Activated CD8-positive, alpha-beta T cell treated with anti-CD3 and anti-CD28 coated beads for 36 hours (primary cell): ENCODE results near the gene PTPN6. TPM values are rescaled to one million over a fixed set of nuclear protein-coding genes. Genes with fewer than 3 reads are reported as not detected.

Experiments used
- ATAC-seq: fragments of 200-7000 bp; cut with Tn5 transposase; one replicate; pipeline ENCODE4 v1.10.0; 2021; ENCODE audit warnings: mild to moderate bottlenecking, moderate library complexity
- CTCF ChIA-PET: fragments of 350-600 bp; sonication (Branson Sonifier 250); formaldehyde crosslinking; loops from one replicate; lab custom pipeline; 2021; ENCODE audit warnings: antibody characterized with exemption; lab: Charles Lee
- POLR2A ChIA-PET: fragments of 350-600 bp; sonication (Branson Sonifier 250); formaldehyde crosslinking; loops from one replicate; lab custom pipeline; 2021; ENCODE audit warnings: antibody characterized with exemption; lab: Charles Lee
- DNase-seq: peaks from one replicate; pipeline ENCODE4 v3.0.0-alpha.2; 2020
- H3K27ac Mint-ChIP-seq: one replicate; pipeline ENCODE4 v1.8.0; 2021; ENCODE audit warnings: mild to moderate bottlenecking, mixed read lengths
- H3K27me3 Mint-ChIP-seq: one replicate; pipeline ENCODE4 v1.8.0; 2021; ENCODE audit warnings: mixed read lengths
- H3K36me3 Mint-ChIP-seq: one replicate; pipeline ENCODE4 v1.8.0; 2021; ENCODE audit warnings: low read depth, mixed read lengths
- H3K4me1 Mint-ChIP-seq: one replicate; pipeline ENCODE4 v1.8.0; 2021; ENCODE audit warnings: low read depth, mixed read lengths
- H3K4me3 Mint-ChIP-seq: one replicate; pipeline ENCODE4 v1.8.0; 2021; ENCODE audit warnings: mild to moderate bottlenecking, moderate library complexity, mixed read lengths
- H3K9me3 Mint-ChIP-seq: one replicate; pipeline ENCODE4 v1.8.0; 2021; ENCODE audit warnings: mixed read lengths
- intact Hi-C: fragments of 100-400 bp; cut with micrococcal nuclease; formaldehyde crosslinking; loops from one replicate; pipeline ENCODE4 v1.10.0; 2022
- total RNA-seq, 2 experiments: library from RNA; stranded (reverse); gene quantifications; one replicate each; pipeline ENCODE4 v1.2.3, GENCODE V29; 2021
- TF ChIP-seq, protein P1 (sequence below): fragments of 200-600 bp; IDR thresholded peaks from one replicate; pipeline ENCODE4 v1.8.0; 2022; ENCODE audit warnings: antibody characterized with exemption, mild to moderate bottlenecking

PTPN6 gene
- total RNA-seq, 2 experiments from 2014 or later, result 485 to 489 TPM

DNA sequence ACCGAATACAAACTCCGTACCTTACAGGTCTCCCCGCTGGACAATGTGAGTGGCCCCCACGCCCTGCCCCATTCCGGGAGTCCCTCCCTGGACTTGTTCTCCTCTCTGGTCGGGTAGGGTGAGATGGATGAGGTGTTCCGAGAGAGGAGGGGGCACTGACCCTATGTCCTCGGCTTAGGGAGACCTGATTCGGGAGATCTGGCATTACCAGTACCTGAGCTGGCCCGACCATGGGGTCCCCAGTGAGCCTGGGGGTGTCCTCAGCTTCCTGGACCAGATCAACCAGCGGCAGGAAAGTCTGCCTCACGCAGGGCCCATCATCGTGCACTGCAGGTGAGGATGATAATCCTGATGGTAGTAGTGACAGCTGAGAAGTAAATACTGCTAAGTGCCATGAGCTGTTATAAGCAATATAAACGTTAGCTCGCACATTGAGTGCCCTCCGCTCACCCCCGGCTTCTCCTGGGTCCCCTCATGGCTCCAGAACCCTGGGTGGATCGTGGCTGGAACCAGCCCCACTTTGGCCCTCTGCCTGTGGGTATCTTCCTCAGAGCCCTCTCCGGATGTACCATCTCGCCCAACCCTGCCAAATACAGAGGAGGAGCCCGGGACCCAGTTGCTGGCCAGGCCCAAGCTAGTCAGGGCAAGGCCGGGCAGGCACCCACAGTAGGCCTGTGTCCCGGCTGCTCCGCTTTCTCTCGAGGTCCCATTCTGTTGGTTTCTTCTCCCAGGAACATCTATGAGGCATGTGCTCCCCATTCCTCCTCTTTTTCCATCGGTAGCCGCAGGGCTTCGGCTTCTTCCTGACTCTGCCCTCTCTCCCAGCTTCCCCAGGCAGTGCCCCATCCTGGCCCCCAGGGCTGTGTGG is 6.8 kb downstream of the PTPN6 start:
- DNase-seq (peak; percentile 45), ATAC-seq (no peak)
- ChIA-PET CTCF (interaction anchor here (1.0 to 13.5 kb wide), 7 partner anchors 10 to 152 kb away, joined by 3 to 460 read pairs (median 6); partner anchors contain the start of genes C12orf57, PTPN6 and RNU7-1), POLR2A (interaction anchor here (0.5 to 25.2 kb wide), 10 partner anchors 11 to 348 kb away, joined by 3 to 1266 read pairs (median 3); partner anchors contain the start of genes ATN1, C12orf57, MLF2 and PTPN6)
- TF ChIP-seq, protein P1, sequence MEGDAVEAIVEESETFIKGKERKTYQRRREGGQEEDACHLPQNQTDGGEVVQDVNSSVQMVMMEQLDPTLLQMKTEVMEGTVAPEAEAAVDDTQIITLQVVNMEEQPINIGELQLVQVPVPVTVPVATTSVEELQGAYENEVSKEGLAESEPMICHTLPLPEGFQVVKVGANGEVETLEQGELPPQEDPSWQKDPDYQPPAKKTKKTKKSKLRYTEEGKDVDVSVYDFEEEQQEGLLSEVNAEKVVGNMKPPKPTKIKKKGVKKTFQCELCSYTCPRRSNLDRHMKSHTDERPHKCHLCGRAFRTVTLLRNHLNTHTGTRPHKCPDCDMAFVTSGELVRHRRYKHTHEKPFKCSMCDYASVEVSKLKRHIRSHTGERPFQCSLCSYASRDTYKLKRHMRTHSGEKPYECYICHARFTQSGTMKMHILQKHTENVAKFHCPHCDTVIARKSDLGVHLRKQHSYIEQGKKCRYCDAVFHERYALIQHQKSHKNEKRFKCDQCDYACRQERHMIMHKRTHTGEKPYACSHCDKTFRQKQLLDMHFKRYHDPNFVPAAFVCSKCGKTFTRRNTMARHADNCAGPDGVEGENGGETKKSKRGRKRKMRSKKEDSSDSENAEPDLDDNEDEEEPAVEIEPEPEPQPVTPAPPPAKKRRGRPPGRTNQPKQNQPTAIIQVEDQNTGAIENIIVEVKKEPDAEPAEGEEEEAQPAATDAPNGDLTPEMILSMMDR, result no peak
- peak overlapping the region; percentile 93 for H3K27ac Mint-ChIP-seq
- intact Hi-C loops, result no loop called here
- peaks cover 86% of the 10 kb centered on the region for H3K4me1 Mint-ChIP-seq
- no peaks in the 10 kb centered on the region for H3K9me3 Mint-ChIP-seq
- H3K4me3 Mint-ChIP-seq, result peak overlapping the region; percentile 95
- H3K27me3 Mint-ChIP-seq, result no peaks in the 10 kb centered on the region
- peaks cover 85% of the 10 kb centered on the region for H3K36me3 Mint-ChIP-seq

DNA sequence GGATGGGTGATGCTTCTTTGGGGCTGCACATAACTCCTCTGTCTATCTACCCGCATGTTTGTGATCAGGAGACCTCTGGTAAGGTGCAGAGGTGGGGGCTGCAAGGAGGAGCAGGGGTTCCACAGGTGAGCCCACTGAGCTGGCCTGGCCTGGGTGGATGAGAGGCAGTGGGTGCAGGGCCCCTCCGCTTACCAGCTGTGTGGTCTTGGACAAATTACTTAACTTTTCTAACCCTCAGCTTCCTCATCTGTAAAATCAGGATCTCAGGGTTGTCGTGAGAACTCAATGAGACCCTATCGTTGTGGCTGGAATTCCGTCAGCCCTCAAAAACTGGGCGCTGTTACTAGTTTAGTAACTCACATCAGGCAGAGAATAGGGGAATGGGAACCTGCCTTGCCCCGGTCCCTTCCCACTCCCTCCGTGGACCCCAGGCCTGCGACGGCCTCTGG is 7.5 kb downstream of the PTPN6 start:
- DNase-seq (no peak), ATAC-seq (no peak)
- POLR2A ChIA-PET, result interaction anchor here (0.5 to 25.2 kb wide), 11 partner anchors 10 to 348 kb away, joined by 3 to 1266 read pairs (median 3); partner anchors contain the start of genes ATN1, C12orf57, MLF2 and PTPN6
- Mint-ChIP-seq H3K4me1 (peaks cover 86% of the 10 kb centered on the region), H3K27me3 (no peaks in the 10 kb centered on the region), H3K36me3 (peaks cover 79% of the 10 kb centered on the region), H3K9me3 (no peaks in the 10 kb centered on the region), H3K4me3 (peak overlapping the region; percentile 95), H3K27ac (peak overlapping the region; percentile 93)
- intact Hi-C loops, result no loop called here
- TF ChIP-seq, protein P1, result no peak
- CTCF ChIA-PET, result interaction anchor here (1.0 to 13.5 kb wide), 7 partner anchors 10 to 151 kb away, joined by 3 to 460 read pairs (median 6); partner anchors contain the start of genes C12orf57, PTPN6 and RNU7-1

DNA sequence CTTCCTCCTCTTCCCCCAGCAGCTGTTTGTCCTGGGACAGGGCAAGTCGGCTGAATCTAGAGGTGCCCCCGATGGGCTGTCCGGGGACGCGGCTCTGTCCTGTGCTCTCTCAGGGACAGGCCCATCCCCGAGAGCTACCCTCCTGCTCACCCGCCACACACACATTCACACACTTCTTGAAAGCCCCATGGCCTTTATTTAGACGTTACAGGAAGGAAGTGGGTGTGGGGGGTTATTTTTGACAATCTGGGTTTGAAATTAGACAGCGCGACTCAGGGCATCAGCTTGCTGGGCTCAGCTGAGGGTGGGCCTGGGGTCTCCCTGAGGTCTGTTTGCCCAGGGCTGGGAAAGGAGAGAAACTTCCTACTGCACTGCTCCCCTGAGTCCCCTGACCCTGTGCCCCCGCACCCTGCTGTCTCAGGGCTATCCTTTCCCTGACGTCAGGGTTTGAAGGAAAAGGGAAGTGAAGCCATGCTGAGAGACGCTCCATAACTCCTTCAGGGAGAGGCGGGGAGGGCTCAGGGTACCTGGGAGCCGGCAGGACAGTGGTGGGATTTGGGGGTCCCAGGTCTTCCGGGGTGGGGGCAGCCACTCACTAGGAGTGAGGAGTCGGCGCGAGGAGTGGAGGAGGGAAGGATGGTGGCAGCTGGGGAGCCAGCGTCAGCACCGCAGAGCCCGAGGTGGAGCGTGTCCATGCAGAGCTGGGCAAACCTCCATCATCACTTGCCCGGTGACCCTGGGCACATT is 8.1 kb downstream of the PTPN6 start:
- peak; percentile 37 for ATAC-seq
- peak; percentile 85 for DNase-seq
- CTCF ChIA-PET, result interaction anchor here (0.7 to 13.5 kb wide), 8 partner anchors 9 to 150 kb away, joined by 3 to 460 read pairs (median 5); partner anchors contain the start of genes C12orf57, PTPN6, RNU7-1 and SPSB2
- POLR2A ChIA-PET, result interaction anchor here (0.5 to 25.2 kb wide), 10 partner anchors 9 to 516 kb away, joined by 3 to 1266 read pairs (median 4); partner anchors contain the start of genes ATN1, C12orf57, PTPN6 and RNU7-1
- Mint-ChIP-seq H3K4me1 (peaks cover 89% of the 10 kb centered on the region), H3K9me3 (no peaks in the 10 kb centered on the region), H3K27me3 (no peaks in the 10 kb centered on the region), H3K4me3 (peak overlapping the region; percentile 95), H3K36me3 (peaks cover 73% of the 10 kb centered on the region), H3K27ac (peak overlapping the region; percentile 93)
- TF ChIP-seq, protein P1, result no peak
- intact Hi-C loops, result no loop called here

DNA sequence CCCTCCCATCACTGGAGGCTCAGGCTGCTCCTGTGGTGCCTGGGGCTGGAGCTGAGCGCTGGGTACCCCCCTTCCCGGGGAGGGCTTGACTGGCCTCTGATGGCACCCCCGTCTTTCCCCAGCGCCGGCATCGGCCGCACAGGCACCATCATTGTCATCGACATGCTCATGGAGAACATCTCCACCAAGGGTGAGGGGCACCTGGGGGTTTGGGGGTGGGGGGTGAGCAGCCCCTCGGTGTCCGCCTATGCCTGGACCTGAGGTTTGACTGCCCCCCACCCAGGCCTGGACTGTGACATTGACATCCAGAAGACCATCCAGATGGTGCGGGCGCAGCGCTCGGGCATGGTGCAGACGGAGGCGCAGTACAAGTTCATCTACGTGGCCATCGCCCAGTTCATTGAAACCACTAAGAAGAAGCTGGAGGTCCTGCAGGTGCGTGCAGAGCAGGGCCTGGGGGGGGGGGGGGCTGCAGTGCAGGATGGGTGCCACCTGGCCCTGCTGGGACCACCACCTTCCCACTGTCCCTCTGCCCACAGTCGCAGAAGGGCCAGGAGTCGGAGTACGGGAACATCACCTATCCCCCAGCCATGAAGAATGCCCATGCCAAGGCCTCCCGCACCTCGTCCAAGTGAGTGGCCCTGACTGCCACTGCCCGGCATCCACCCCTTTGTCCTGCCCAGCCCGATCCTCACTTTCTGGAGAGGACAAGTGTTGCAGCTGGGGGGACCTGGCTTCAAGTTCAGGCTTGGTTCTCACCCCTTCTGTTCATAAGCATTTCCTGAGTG is 8.8 kb downstream of the PTPN6 start:
- POLR2A ChIA-PET, result interaction anchor here (0.6 to 25.2 kb wide), 10 partner anchors 8 to 516 kb away, joined by 3 to 1266 read pairs (median 4); partner anchors contain the start of genes ATN1, C12orf57, EMG1 and PTPN6
- no peaks in the 10 kb centered on the region for H3K27me3 Mint-ChIP-seq
- H3K4me3 Mint-ChIP-seq, result peak overlapping the region; percentile 95
- H3K36me3 Mint-ChIP-seq, result peaks cover 72% of the 10 kb centered on the region
- CTCF ChIA-PET, result interaction anchor here (0.7 to 13.5 kb wide), 11 partner anchors 8 to 91 kb away, joined by 3 to 460 read pairs (median 4); partner anchors contain the start of genes C12orf57, PTPN6, RNU7-1 and SPSB2
- H3K9me3 Mint-ChIP-seq, result no peaks in the 10 kb centered on the region
- H3K4me1 Mint-ChIP-seq, result peaks cover 89% of the 10 kb centered on the region
- H3K27ac Mint-ChIP-seq, result peak overlapping the region; percentile 93
- TF ChIP-seq, protein P1, result no peak
- intact Hi-C loops, result loop anchor here (2.0 kb wide), 1 partner anchor 15 kb away; the partner anchor contains the start of gene C12orf57
- no peak for ATAC-seq
- DNase-seq, result no peak
